NCI-H748 (cell line): ENCODE data around the gene SEMA6A.
"Not testable (repeated sequence)": the region's sequence is repeated elsewhere in the genome, so short reads cannot be mapped to it uniquely, and the experiment has no call there.

Experiments used
- DNase-seq: peaks from one replicate; lab custom pipeline; 2025; ENCODE audit not compliant: unreplicated experiment; lab: John Stamatoyannopoulos, UW

The SEMA6A gene

GRCh38 chr5:116524966-116525365 is 49.7 kb downstream of the SEMA6A start:
- peak; percentile 79 for DNase-seq

DNA sequence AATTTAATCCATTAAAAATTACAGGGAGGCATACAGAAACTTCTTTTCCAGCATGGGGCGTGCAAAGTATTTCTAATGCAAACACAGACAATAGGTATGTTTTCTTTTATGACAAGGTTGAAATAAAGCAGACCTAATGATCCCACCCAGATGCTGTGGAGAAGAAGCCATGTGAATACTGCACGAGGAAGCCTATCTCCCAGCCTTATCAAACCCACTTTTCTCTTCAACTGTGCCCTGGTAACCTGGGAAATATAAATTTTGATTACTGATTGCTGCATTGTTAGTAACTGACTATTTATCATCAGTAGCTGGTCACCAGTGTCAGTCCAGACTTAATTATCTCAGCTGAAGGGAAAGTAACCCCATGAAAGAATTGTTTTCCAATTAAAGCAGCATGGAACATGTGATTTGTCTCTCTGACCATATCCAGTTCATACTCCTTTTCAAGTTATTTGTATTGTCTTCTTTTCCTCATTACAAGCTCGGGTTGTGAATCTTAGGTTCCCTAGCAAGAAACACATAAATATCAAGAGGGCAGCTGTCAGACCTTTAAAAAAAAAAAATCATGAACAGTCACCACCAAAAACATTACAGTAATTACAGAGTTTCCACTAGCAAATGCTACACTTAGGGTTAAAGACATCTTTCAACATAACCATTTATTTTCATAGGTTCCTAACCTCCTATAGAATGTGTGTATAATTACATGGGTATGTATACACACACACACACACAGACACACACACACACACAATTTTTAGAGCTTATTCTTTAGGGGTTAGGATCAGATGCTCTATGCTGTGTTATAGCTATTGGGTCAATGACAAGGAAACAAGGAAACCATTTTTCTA is 50.3 kb downstream of the SEMA6A start:
- peak; percentile 37 for DNase-seq

DNA sequence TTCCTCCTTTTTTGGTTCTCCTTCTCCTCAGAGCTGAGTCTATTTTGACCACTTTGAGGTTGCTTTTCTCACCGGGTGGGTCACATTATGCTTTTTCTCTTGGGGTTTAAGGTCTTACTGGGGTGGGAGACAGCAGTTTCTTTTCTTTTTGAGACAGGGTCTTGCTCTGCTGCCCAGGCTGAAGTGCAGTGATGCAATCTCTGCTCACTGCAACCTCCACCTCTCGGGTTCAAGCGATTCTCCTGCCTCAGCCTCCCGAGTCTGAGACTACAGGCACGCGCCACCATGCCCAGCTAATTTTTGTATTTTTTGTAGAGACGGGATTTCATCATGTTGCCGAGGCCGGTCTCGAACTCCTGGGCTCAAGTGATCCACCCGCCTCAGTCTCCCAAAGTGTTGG is 51.4 kb downstream of the SEMA6A start:
- not testable (repeated sequence) for DNase-seq

GRCh38 chr5:116522356-116523136 is 52.1 kb downstream of the SEMA6A start:
- no peak for DNase-seq

- no peak for DNase-seq
These were observed 53.3 kb downstream of the SEMA6A start for GRCh38 chr5:116521173-116521872.

DNA sequence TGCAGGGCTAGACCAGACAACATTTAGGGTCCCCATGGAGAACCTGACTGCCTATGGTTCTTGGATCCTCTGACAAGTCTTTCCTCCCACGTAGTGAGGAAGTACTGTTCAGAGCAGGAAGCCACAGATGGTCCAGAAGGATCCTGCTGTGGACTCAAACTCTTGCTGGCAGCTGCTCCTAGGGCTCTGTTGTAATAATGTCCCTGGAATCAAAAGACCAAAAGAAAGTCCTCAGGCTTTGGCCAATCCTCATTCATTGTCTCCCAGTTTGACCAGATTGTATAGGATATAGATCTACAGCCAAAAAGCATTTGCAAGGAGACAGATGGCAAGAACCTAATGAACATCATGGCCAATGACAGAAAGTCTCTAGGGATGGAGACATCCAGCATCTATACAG is 53.9 kb downstream of the SEMA6A start:
- no peak for DNase-seq

DNA sequence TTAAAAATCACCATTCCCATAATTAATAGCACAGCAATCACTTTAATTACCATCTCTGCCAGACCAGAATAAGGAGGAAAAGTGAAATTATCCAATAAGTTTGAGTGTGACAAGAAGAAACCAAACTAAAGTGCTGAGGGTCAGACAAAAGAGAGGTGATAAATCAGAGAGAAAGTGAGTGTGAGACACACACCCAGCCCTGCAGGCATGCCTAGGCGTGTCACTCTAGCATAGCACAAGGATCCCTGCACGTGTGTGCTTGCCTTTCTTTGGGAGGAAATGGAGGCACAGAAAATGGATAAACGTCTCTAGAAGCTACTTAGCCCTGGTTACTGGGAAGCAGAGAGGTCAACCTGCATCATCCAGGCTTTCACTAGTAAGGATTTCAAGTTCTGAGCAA is 56.2 kb downstream of the SEMA6A start:
- DNase-seq = peak; percentile 26

DNA sequence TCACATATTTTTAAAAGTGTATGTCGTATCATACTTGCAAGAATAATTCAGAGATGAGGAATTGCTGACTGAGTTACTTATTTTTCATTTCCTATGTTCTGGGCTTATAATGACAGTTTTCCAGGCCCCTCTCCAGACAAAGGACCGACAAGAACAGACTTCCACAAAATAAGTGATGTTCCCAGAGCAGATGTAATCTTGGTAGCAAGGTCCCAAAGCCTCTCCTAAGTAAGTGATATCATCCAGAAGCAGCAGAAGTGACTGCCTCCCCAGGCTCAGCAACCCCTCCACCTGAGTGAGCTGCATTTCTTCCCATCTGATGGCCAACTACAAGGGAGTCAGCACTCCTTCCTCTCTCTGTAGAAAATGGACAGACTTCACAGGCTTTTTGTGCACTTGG is 57.1 kb downstream of the SEMA6A start:
- no peak for DNase-seq

DNA sequence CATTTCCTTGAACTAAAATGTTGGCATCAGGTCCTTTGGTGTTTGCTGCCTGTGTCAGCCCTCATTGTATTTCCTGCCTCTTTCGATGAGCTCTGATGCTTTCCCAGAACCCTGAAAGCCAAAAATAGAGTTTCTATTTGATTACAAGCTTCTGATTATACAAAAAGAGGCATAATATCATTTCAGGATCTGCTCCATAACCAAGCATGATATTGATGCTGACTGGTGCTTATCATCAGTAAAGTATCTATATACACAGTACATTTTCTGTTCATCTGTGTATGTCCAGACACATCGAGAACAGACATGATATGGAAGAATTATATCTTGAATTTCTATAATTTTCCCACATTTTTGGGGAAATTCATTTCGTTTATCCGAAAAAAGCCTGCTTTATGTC is 58.6 kb downstream of the SEMA6A start:
- DNase-seq = no peak

DNA sequence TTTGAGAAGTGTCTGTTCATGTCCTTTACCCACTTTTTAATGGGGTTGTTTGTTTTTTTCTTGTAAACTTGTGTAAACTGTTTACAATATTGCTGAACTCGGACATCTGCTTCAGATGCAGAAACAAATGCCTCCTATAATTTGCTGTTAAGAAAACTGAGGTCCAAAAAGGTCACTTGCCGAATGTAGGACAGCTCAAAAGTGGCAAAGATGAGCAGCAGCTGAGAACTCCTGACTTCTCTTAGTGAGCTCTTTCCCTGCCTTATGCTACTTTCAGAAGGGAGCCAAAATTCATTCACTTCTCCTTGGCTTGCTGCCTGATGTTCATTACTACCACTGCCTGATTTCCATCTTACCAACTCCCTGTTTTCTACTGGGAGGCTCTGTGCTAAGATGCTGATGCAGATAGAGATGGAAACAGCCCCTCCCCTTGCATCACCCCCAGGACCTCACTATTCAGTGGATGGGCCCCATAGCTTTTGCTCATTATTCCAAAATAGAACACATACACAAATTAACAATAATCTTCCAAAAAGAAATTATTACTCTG is 60.1 kb downstream of the SEMA6A start:
- DNase-seq = no peak

- DNase-seq = no peak
These were observed 64.1 kb downstream of the SEMA6A start for GRCh38 chr5:116510517-116510916.

DNA sequence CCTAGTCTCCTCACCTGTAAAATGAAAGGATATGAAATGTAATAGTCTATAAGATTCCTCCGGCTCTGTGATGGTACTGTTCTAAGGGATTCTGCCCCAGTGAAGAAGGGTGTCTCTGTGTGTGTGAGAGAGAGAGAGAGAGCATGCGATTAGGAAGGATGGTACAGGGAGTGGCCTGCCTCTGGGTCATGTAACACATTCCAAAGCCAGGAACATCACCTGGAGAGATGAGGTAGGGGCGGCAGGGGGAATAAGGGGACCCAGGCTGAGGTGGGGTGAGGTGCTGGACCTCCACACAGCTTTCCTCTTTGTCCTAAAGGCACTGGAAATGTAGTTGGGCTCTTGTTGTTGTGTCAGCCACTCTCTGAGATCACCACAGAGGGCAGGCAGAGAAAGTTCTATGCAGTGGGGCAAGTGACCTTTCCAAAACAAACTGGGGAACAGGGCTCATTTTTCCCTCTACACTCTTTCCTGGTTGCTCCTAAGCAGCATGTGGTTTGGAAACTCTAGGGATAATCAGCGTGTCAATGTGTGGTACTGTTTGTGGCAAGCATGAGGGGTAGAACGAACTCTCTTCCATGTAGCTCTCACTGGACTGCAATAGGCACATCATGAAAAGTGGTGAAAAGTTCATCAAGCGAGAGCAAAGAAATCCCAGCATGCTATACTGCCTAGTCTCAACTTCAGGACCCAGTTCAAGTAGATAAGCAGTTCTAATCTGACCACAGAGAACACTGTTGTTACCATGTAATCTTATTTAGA is 65.0 kb downstream of the SEMA6A start:
- no peak for DNase-seq

DNA sequence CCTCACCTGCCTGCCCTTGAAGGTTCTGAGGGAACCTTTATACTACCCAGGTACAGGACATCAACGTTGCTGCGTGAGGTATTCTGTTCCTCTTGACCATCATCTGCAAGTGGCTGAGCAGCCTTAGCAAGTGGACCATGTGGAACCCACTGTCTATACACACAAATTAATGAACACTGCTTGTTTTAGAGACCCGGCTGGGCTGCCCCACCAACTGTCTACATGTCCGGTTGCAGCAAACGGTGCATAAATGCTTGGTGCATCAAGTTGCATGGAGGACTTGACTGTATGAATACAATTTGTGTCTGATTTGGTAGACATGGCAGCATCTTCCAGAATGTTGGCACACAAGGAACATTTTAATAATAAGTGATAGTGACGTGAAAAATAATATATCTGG is 65.8 kb downstream of the SEMA6A start:
- no peak for DNase-seq

GRCh38 chr5:116507941-116508655 is 66.5 kb downstream of the SEMA6A start:
- DNase-seq = peak; percentile 23

DNA sequence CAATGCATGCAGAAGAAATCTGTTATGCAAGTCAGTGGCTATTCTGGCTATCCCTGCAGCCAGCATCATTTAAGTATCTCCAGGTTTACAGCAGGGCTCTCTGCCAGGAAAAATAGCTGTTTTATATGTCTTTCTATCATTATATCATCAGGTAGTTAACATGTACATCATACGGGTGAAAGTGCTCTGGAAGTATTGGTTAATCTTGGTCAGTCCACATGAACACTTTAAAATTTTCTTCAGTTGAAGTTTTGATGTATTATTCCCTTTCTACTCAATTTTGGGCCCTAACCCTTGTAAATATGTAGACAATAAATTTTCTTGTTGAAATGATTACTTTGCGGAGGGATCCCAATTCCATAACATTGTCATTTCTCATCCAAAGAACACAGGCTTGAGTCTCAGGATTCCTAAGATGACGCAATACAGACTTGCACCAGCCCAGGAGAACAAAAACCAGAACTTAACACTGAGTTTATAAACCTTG is 67.5 kb downstream of the SEMA6A start:
- no peak for DNase-seq

- no peak for DNase-seq
These were observed 68.1 kb downstream of the SEMA6A start for GRCh38 chr5:116506488-116506887.

GRCh38 chr5:116504593-116505166 is 69.9 kb downstream of the SEMA6A start:
- DNase-seq = no peak

DNA sequence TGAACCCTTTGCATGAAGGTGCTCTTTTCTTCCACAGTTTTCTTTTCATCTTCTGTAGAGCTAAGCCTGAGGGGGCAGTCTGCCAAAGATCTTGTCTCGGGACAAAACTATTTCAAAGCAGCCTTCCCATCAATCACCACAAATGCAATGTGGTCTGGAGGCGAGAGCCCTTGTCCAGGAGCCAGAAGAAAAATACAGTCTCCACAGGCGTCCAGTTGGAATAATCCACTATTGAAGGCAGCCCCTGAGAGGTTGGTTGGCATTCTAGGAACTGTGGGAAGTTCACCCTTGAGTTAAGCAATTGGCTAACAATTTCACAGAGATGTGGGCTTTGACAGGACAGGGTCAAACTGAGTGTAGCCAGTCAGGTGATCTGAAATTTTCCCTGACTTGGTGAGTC is 72.0 kb downstream of the SEMA6A start:
- DNase-seq = no peak

- DNase-seq = no peak
These were observed 72.5 kb downstream of the SEMA6A start for GRCh38 chr5:116502138-116502537.
